ENCODE data around the gene ZNF507. TPM values are rescaled to one million over a fixed set of nuclear protein-coding genes. Genes with fewer than 3 reads are reported as not detected.

The ZNF507 gene
- total and polyA plus RNA-seq, 2 of the 8 experiments (the other 6 are each of a cell fraction or from before 2014, with no cell fraction given), result 8.6 to 28.8 TPM

- POLR2A ChIA-PET (ENCODE audit: partially characterized antibody), result no interaction called here
- Histone ChIP-seq H3K14ac (ENCODE audit: insufficient read length) (no peak overlapping the region), H2BK15ac (ENCODE audit: low read length) (no peak overlapping the region), H3K27ac (ENCODE audit: low read depth, low read length) (no peak overlapping the region), H3K36me3 (ENCODE audit: control insufficient read depth in 2 of 4, insufficient read depth in 4 of 4, low read length in 3 of 4) (peaks cover 0 to 27% (median 8%) of the 10 kb centered on the region in 4 experiments; a peak in 7 of 8 replicates), H3K79me2 (ENCODE audit: control insufficient read depth in 1 of 2, insufficient read depth in 2 of 2, low read length in 2 of 2) (peaks cover 9 to 55% of the 10 kb centered on the region in 2 experiments), H3K4me3 (ENCODE audit: extremely low read depth in 1 of 4, insufficient read depth in 2 of 4, low read depth in 3 of 4, low read length in 4 of 4) (0 out of 8 replicates have a peak overlapping the region, but pooled peaks of 1 of the 4 experiments have one; percentile 84), H3K4ac (replicated peaks; ENCODE audit: insufficient read length, low read depth, low read length) (no peak overlapping the region), H3K9me3 (ENCODE audit: insufficient read depth in 2 of 2, low read depth in 1 of 2, low read length in 1 of 2) (no peaks in the 10 kb centered on the region), H2BK5ac (ENCODE audit: low read depth, low read length) (no peak overlapping the region), H3K27me3 (replicated peaks in 1 of 4; ENCODE audit: control insufficient read depth in 3 of 4, extremely low read depth in 1 of 4, insufficient read depth in 3 of 4, low read length in 3 of 4) (peaks cover 0 to 3% (median 0%) of the 10 kb centered on the region in 4 experiments; a peak in 1 of 7 replicates), H3K9ac (replicated peaks in 1 of 4; ENCODE audit: extremely low read depth in 1 of 4, low read depth in 3 of 4, low read length in 3 of 4) (no peak overlapping the region), H2BK12ac (ENCODE audit: low read depth, low read length) (no peak overlapping the region), H2BK120ac (replicated peaks; ENCODE audit: low read depth, low read length) (no peak overlapping the region), H3K4me1 (replicated peaks in 1 of 4; ENCODE audit: control insufficient read depth in 3 of 4, insufficient read depth in 4 of 4, low read length in 3 of 4) (no peaks in the 10 kb centered on the region; a peak in 1 of 7 replicates), H2BK20ac (ENCODE audit: low read length) (no peak overlapping the region), H3K56ac (replicated peaks; ENCODE audit: insufficient read length, low read depth, low read length) (no peak overlapping the region), H3K23ac (ENCODE audit: insufficient read length) (no peak overlapping the region), H4K5ac (ENCODE audit: insufficient read length, low read depth, low read length) (no peak overlapping the region), H4K8ac (ENCODE audit: extremely low read depth, insufficient read depth, low read length) (no peak overlapping the region), H2AFZ (ENCODE audit: low read length) (no peak overlapping the region), H4K91ac (replicated peaks; ENCODE audit: insufficient read length, low read length) (no peak overlapping the region), H2AK5ac (ENCODE audit: low read depth, low read length) (no peak overlapping the region), H4K20me1 (replicated peaks in 1 of 2; ENCODE audit: control insufficient read depth in 1 of 2, insufficient read depth in 2 of 2, low read length in 2 of 2) (peaks cover 0 to 1% of the 10 kb centered on the region in 2 experiments), H3K4me2 (ENCODE audit: insufficient read depth in 1 of 2, low read depth in 2 of 2, low read length in 2 of 2) (no peak overlapping the region), H3K18ac (ENCODE audit: extremely low read depth, low read length) (no peak overlapping the region), H3K23me2 (ENCODE audit: low read depth, low read length) (no peaks in the 10 kb centered on the region; the same call in 1 of the 2 replicates), H3K79me1 (ENCODE audit: low read depth, low read length) (no peaks in the 10 kb centered on the region)
- FAIRE-seq (no peak), DNase-seq (ENCODE audit: low read depth in 1 of 2, low spot score in 2 of 2) (no peak)
- CTCF ChIA-PET (ENCODE audit: partially characterized antibody), result interaction anchor here (1.6 kb wide), 1 partner anchor 11 kb away, joined by 6 read pairs; no protein-coding TSS in a partner anchor
- TF ChIP-seq NANOG (IDR thresholded peaks at IDR 0.05; ENCODE audit: insufficient read depth, low read depth, low read length, poor library complexity, severe bottlenecking), result no peak
- TF ChIP-seq EZH2 (IDR thresholded peaks at IDR 0.05; ENCODE audit: low read depth, low read length, severe bottlenecking), result no peak
- TF ChIP-seq NRF1 (IDR thresholded peaks at IDR 0.05; ENCODE audit: low read depth, low read length), result no peak
- TF ChIP-seq ZNF274 (IDR thresholded peaks at IDR 0.05; ENCODE audit: borderline replicate concordance, extremely low read depth, low read length), result no peak
- TF ChIP-seq JUN (IDR thresholded peaks at IDR 0.05; ENCODE audit: low read depth, low read length), result no peak
- no peak for TF ChIP-seq CREB1 (IDR thresholded peaks at IDR 0.05)
- no peak for TF ChIP-seq JUND (IDR thresholded peaks at IDR 0.05; ENCODE audit: low read length)
- TF ChIP-seq, protein P1, sequence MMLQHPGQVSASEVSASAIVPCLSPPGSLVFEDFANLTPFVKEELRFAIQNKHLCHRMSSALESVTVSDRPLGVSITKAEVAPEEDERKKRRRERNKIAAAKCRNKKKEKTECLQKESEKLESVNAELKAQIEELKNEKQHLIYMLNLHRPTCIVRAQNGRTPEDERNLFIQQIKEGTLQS (IDR thresholded peaks at IDR 0.05; ENCODE audit: insufficient read depth, low read depth, low read length), result no peak
- TF ChIP-seq RAD21 (IDR thresholded peaks at IDR 0.05 in 1 of 2, conservative IDR thresholded peaks at IDR 0.05 in 1 of 2; ENCODE audit: low read depth in 2 of 2, low read length in 2 of 2), result no peak
- no peak for TF ChIP-seq KDM5A (IDR thresholded peaks at IDR 0.05; ENCODE audit: low read length)
- TF ChIP-seq BACH1 (IDR thresholded peaks at IDR 0.05; ENCODE audit: low read length), result no peak
- no peak for TF ChIP-seq PHF8 (conservative IDR thresholded peaks at IDR 0.05; ENCODE audit: low read depth, low read length)
- no peak for TF ChIP-seq SRF (IDR thresholded peaks at IDR 0.05; ENCODE audit: low read depth, low read length)
- TF ChIP-seq POLR2AphosphoS5 (IDR thresholded peaks at IDR 0.05; ENCODE audit: low read depth, low read length), result no peak
- TF ChIP-seq MAX (IDR thresholded peaks at IDR 0.05), result no peak
Observed at GRCh38 chr19:32347573-32347972, 2.2 kb downstream of the ZNF507 start.
